ENCODE results near the gene HECTD1.
A peak's percentile ranks its signal among the peaks of the same experiment; 100 is the strongest.

DNA sequence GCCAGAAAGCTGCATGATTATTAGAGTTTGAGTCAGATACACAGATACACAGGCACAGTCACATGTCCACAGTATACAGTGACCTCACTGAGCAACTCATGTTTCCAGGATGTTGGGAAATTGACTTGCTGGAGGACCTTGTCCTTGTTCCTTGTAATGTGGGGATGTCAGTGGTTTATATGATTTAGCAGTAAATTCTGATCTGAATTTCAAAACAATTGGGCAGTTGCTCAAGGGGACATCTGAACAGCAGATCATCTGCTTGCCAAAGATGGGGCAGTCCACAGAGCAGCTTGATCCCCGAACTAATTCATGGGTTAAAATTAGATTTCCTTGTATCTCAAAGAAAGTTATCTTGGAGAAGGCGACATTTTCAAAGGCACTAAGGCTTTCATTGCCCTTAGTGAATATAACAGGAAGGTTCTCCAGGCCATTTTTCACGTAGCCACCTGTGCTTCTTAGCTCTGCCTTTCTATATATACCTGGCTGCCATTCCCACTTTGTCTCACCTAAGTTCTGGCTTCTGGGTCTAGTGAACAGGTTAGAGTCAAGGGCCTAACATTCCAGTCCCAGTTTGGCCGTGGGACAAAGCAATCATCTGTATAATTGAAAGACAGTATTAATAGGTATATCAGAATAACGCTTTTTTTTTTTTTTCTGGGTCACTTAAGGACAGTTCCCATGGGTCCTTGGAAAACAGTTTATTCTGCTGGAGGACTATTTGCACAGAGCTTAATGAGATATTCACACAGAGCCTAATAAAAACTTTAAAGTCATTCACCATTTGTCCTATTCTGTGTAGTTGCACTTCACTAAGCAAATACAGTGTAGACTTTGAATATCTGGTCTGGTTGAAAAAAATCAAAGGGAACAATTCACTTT, 116.5 kb downstream of the HECTD1 start:
- peak; percentile 17 to 52 for TF ChIP-seq POLR2A (IDR thresholded peaks at IDR 0.05)
- TF ChIP-seq, protein P1, sequence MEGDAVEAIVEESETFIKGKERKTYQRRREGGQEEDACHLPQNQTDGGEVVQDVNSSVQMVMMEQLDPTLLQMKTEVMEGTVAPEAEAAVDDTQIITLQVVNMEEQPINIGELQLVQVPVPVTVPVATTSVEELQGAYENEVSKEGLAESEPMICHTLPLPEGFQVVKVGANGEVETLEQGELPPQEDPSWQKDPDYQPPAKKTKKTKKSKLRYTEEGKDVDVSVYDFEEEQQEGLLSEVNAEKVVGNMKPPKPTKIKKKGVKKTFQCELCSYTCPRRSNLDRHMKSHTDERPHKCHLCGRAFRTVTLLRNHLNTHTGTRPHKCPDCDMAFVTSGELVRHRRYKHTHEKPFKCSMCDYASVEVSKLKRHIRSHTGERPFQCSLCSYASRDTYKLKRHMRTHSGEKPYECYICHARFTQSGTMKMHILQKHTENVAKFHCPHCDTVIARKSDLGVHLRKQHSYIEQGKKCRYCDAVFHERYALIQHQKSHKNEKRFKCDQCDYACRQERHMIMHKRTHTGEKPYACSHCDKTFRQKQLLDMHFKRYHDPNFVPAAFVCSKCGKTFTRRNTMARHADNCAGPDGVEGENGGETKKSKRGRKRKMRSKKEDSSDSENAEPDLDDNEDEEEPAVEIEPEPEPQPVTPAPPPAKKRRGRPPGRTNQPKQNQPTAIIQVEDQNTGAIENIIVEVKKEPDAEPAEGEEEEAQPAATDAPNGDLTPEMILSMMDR (IDR thresholded peaks at IDR 0.05 in 4 of 5, conservative IDR thresholded peaks at IDR 0.05 in 1 of 5), result no peak
